Fibroblast of the aortic adventitia (primary cell): ENCODE data around the gene NRN1L. TPM values are rescaled to one million over a fixed set of nuclear protein-coding genes. Genes with fewer than 3 reads are reported as not detected.

ENCODE experiments used
- DNase-seq: peaks from one replicate; pipeline ENCODE4 v3.0.0-alpha.2; 2010; ENCODE audit warnings: low read depth
- H3K4me3 ChIP-seq: 2 replicates; pipeline ENCODE4 v1.5.1; 2011; ENCODE audit warnings: low read depth, mild to moderate bottlenecking, control low read depth, low read length, moderate library complexity
- small RNA-seq: library from RNA; depleted of rRNA; stranded (forward); fragments of <200 nt; gene quantifications from one replicate; pipeline ENCODE3, GENCODE V24; 2012
- total RNA-seq: library from RNA; depleted of rRNA; stranded (reverse); fragments of >200 nt; gene quantifications from 2 replicates; pipeline ENCODE4 v1.2.3, GENCODE V29; 2012; ENCODE audit warnings: low replicate concordance
- TF ChIP-seq, protein P1 (sequence below): IDR thresholded peaks from 2 replicates; pipeline ENCODE4 v1.5.1; 2011; ENCODE audit warnings: mild to moderate bottlenecking, low read length, control low read depth, inconsistent platforms; ENCODE audit not compliant: insufficient read depth

Gene NRN1L
- total RNA-seq, 1 donor, result not detected

DNA sequence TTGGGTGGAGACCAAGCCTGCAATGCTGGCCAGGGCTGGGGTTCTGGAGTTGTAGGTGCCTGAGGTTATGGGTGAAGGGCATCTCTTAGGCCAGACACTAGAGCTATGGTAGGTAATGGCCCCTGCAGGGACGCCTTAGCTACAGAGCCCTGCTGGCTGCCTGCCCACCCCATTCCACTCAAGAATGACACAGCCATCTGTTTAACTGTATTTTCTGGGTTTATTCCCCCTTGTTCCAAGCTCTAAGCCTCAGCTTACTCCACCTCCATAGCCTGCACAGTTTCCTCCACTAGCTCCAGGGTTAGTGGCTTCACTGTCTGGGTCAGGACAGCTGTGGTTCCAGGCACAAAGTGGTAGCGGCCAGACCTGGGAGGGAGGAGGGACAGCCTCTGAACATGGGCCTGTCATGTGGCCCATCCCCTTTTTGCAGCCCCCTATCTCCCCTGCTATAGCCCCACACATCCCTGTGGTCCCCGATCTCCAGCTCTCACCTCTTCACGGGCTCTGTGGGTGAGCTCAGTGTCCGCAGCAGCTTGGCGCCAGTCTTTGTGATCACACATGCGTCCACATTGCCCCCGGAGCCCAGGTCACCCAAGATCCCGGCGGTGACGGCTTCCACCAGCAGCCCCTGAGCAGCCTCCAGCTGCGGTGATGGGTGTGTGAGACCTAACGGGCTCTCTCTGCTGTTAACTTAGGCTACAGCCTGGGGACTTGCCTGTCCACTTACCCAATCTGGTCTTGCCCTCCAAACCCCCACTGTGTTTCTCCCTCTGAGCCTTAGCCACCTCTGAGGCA is 49.8 kb downstream of the NRN1L start:
- DNase-seq, result no peak
- H3K4me3 ChIP-seq, result peak overlapping the region; percentile 96
- TF ChIP-seq, protein P1, sequence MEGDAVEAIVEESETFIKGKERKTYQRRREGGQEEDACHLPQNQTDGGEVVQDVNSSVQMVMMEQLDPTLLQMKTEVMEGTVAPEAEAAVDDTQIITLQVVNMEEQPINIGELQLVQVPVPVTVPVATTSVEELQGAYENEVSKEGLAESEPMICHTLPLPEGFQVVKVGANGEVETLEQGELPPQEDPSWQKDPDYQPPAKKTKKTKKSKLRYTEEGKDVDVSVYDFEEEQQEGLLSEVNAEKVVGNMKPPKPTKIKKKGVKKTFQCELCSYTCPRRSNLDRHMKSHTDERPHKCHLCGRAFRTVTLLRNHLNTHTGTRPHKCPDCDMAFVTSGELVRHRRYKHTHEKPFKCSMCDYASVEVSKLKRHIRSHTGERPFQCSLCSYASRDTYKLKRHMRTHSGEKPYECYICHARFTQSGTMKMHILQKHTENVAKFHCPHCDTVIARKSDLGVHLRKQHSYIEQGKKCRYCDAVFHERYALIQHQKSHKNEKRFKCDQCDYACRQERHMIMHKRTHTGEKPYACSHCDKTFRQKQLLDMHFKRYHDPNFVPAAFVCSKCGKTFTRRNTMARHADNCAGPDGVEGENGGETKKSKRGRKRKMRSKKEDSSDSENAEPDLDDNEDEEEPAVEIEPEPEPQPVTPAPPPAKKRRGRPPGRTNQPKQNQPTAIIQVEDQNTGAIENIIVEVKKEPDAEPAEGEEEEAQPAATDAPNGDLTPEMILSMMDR, result no peak

DNA sequence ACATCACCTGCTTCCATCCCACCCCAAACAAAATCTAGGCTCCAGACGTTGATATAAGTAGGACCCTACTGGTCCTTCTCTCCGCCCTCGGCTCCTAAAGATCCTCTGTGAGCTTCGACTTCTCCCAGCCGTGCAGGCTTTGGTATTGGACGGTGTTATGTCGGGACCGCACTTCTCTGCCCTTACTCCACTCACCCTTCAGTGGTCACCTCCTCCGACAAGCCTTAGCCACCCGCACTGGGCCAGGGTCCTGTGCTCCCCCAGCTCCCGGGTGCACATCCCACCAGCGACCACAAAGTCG is 50.4 kb downstream of the NRN1L start:
- TF ChIP-seq, protein P1, result no peak
- no peak for DNase-seq
- H3K4me3 ChIP-seq, result peak overlapping the region; percentile 96

DNA sequence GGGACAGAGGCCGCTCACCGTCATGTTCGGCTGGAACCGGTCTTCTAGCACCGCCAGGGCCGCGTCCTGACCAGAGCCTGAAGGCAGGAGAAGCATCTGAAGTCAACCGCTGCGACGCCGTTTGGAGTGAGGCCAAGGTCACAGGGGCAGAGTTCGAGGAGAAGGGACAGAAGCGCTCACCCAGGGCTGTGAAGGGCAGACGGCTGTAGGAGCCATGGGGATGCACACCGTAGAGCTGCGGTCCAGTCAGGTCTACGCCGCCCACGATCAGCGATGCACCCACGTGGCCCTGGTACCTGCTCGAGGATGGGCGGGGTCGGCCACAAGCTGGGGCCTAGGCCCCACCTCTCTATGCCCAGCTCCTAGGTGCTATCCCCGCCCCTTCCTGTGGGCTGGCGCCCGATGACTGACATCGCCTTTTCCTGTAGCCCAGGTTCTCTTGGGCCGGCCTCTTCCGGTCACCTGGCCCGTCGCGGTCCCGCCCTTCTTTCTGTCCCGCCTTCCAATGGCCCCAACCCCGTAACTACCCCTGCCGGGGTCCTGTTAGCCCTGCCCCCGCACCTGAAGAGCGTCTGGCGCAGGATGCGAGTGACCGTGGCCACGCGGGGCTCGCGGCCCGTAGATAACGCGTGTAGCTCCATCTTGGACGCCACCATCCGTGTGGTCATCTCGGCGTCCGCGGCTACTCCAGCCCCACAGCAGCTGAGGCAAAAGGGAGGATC is 50.9 kb downstream of the NRN1L start:
- peak overlapping the region; percentile 96 for H3K4me3 ChIP-seq
- TF ChIP-seq, protein P1, result no peak

More for the DNA sequence above, 50.9 kb downstream of the NRN1L start:
- peak; percentile 85 for DNase-seq

Small RNA genes lying within 50 kb of the gene (small RNA-seq; reads per million reads assigned to genes)
- gene AC040162.2, result not detected
- not detected for gene NRN1L

Other genes starting within 250 kb of the NRN1L start
- gene CARMIL2, start 239.7 kb upstream of the NRN1L start, total RNA-seq, result 0.09 and 0.49 TPM in 2 replicates
- 8.8 and 23.1 TPM in 2 replicates for gene ACD, start 224.6 kb upstream of the NRN1L start, total RNA-seq
- gene PARD6A, start 223.9 kb upstream of the NRN1L start, total RNA-seq, result 1.4 TPM in 1 of 2 replicates, not detected in the other
- gene ENKD1, start 218.1 kb upstream of the NRN1L start, total RNA-seq, result 14.1 and 19.2 TPM in 2 replicates
- 3.3 and 14.8 TPM in 2 replicates for gene C16orf86, start 218.1 kb upstream of the NRN1L start, total RNA-seq
- 11.9 and 14.1 TPM in 2 replicates for gene GFOD2, start 165.6 kb upstream of the NRN1L start, total RNA-seq
- 3.1 and 6.4 TPM in 2 replicates for gene RANBP10, start 78.3 kb upstream of the NRN1L start, total RNA-seq
- 0.99 and 1.8 TPM in 2 replicates for gene TSNAXIP1, start 78.0 kb upstream of the NRN1L start, total RNA-seq
- gene THAP11, start 42.6 kb upstream of the NRN1L start, total RNA-seq, result 19.8 and 21.1 TPM in 2 replicates
- gene NUTF2, start 38.0 kb upstream of the NRN1L start, total RNA-seq, result 24.4 and 155 TPM in 2 replicates
- 28.9 and 39.9 TPM in 2 replicates for gene CENPT, start 37.2 kb upstream of the NRN1L start, total RNA-seq
- 29.1 and 47.4 TPM in 2 replicates for gene EDC4, start 11.8 kb upstream of the NRN1L start, total RNA-seq
- gene PSKH1, start 8.4 kb downstream of the NRN1L start, total RNA-seq, result 11.0 and 19.8 TPM in 2 replicates
- 0.27 and 4.6 TPM in 2 replicates for gene CTRL, start 47.0 kb downstream of the NRN1L start, total RNA-seq
- gene PSMB10, start 52.0 kb downstream of the NRN1L start, total RNA-seq, result 22.7 and 42.4 TPM in 2 replicates
- 2.7 and 5.2 TPM in 2 replicates for gene LCAT, start 59.2 kb downstream of the NRN1L start, total RNA-seq
- gene SLC12A4, start 83.8 kb downstream of the NRN1L start, total RNA-seq, result 32.1 and 65.6 TPM in 2 replicates
- not detected in 2 replicates for gene DPEP3, start 95.6 kb downstream of the NRN1L start, total RNA-seq
- gene DPEP2, start 114.6 kb downstream of the NRN1L start, total RNA-seq, result not detected in 2 replicates
- gene DPEP2NB, start 131.0 kb downstream of the NRN1L start, total RNA-seq, result not detected in 2 replicates
- 5.6 and 9.9 TPM in 2 replicates for gene DDX28, start 138.3 kb downstream of the NRN1L start, total RNA-seq
- 12.9 and 14.6 TPM in 2 replicates for gene DUS2, start 138.4 kb downstream of the NRN1L start, total RNA-seq
- gene NFATC3, start 200.5 kb downstream of the NRN1L start, total RNA-seq, result 17.7 and 36.3 TPM in 2 replicates